Ascending aorta (tissue), 2 donors: ENCODE data around the gene ISLR. TPM values are rescaled to one million over a fixed set of nuclear protein-coding genes. Genes with fewer than 3 reads are reported as not detected.
"Not testable (repeated sequence)": the region's sequence is repeated elsewhere in the genome, so short reads cannot be mapped to it uniquely, and the experiment has no call there.

ENCODE experiments used
- DNase-seq, 2 donors: peaks; one replicate each; pipeline ENCODE4 v3.0.0-alpha.2; 2019; ENCODE audit warnings: low spot score in 2 of 2
- H3K27ac ChIP-seq, 2 donors: fragments of 200-600 bp; sonication (generic); one replicate each; pipeline ENCODE4 v1.5.1; 2016 to 2017; ENCODE audit warnings: mild to moderate bottlenecking in 1 of 2
- H3K27me3 ChIP-seq: fragments of 200-600 bp; sonication (generic); one replicate; pipeline ENCODE4 v1.5.1; 2017
- H3K36me3 ChIP-seq, 2 donors: fragments of 200-600 bp; sonication (generic); one replicate each; pipeline ENCODE4 v1.5.1; 2016
- H3K4me1 ChIP-seq, 2 donors: fragments of 200-600 bp; sonication (generic); one replicate each; pipeline ENCODE4 v1.5.1; 2016 to 2017; ENCODE audit warnings: mild to moderate bottlenecking in 1 of 2
- H3K4me3 ChIP-seq, 2 donors: fragments of 200-600 bp; sonication (generic); one replicate each; pipeline ENCODE4 v1.5.1; 2016 to 2017; ENCODE audit warnings: mild to moderate bottlenecking in 1 of 2
- H3K9me3 ChIP-seq, 2 donors: fragments of 200-600 bp; sonication (generic); one replicate each; pipeline ENCODE4 v1.5.1; 2016
- CTCF ChIP-seq, 3 experiments: fragments of 200-600 bp in 2 of 3; fragments of 450-650 bp in 1 of 3; sonication (generic) in 2 of 3; IDR thresholded peaks; one replicate each; pipeline ENCODE4 v1.5.1; 2016 to 2019; ENCODE audit warnings: antibody characterized with exemption in 3 of 3, mild to moderate bottlenecking in 1 of 3, moderate library complexity in 1 of 3
- intact Hi-C: fragments of 100-400 bp; cut with DNase I; formaldehyde crosslinking; loops from one replicate; pipeline ENCODE4 v1.15.1; 2023
- total RNA-seq: library from RNA; depleted of rRNA; stranded (reverse); fragments of >200 nt; gene quantifications from one replicate; pipeline ENCODE4 v1.1.0, GENCODE V29; 2016

Gene ISLR
- total RNA-seq, 1 donor from 2014 or later: 211 TPM

GRCh38 chr15:74159773-74160172 lies 13.7 kb upstream of the ISLR start:
- no peak overlapping the region for H3K27ac ChIP-seq
- no peak for TF ChIP-seq CTCF (IDR thresholded peaks at IDR 0.05)
- H3K27me3 ChIP-seq: no peaks in the 10 kb centered on the region
- H3K4me1 ChIP-seq: peaks cover 3 to 25% of the 10 kb centered on the region in 2 donors
- H3K9me3 ChIP-seq: no peaks in the 10 kb centered on the region
- no peak overlapping the region for H3K4me3 ChIP-seq
- no peaks in the 10 kb centered on the region for H3K36me3 ChIP-seq
- intact Hi-C loops: loop anchor here (5.0 kb wide), 1 partner anchor 43 kb away; the partner anchor contains the start of gene STRA6
- no peak for DNase-seq

GRCh38 chr15:74160390-74160789 lies 13.1 kb upstream of the ISLR start:
- H3K27me3 ChIP-seq, H3K36me3 ChIP-seq, H3K9me3 ChIP-seq, DNase-seq, H3K4me3 ChIP-seq, intact Hi-C loops, H3K27ac ChIP-seq: not testable (repeated sequence)
- H3K4me1 ChIP-seq: peaks cover 3 to 25% of the 10 kb centered on the region in 2 donors

GRCh38 chr15:74162195-74162536 lies 11.3 kb upstream of the ISLR start:
- H3K27me3 ChIP-seq, H3K9me3 ChIP-seq, intact Hi-C loops, DNase-seq, H3K4me3 ChIP-seq, H3K36me3 ChIP-seq, H3K27ac ChIP-seq: not testable (repeated sequence)
- H3K4me1 ChIP-seq: peaks cover 3 to 12% of the 10 kb centered on the region in 2 donors

GRCh38 chr15:74165461-74165860 lies 8.0 kb upstream of the ISLR start:
- H3K27ac ChIP-seq: no peak overlapping the region
- H3K36me3 ChIP-seq: no peaks in the 10 kb centered on the region
- H3K4me3 ChIP-seq: no peak overlapping the region
- no peaks in the 10 kb centered on the region for H3K27me3 ChIP-seq
- DNase-seq: no peak
- H3K9me3 ChIP-seq: no peaks in the 10 kb centered on the region
- intact Hi-C loops: no loop called here
- no peak for TF ChIP-seq CTCF (IDR thresholded peaks at IDR 0.05)
- peaks cover 0 to 4% of the 10 kb centered on the region in 2 donors for H3K4me1 ChIP-seq

- Histone ChIP-seq H3K27ac (no peak overlapping the region), H3K27me3 (no peaks in the 10 kb centered on the region), H3K4me3 (no peak overlapping the region), H3K36me3 (no peaks in the 10 kb centered on the region), H3K4me1 (peaks cover 3 to 10% of the 10 kb centered on the region in 2 donors), H3K9me3 (no peaks in the 10 kb centered on the region)
- no peak for DNase-seq
- intact Hi-C loops: no loop called here
- TF ChIP-seq CTCF (IDR thresholded peaks at IDR 0.05): no peak
These were observed 5.6 kb upstream of the ISLR start for GRCh38 chr15:74167891-74168331.

- DNase-seq: no peak
- no peak overlapping the region for H3K27ac ChIP-seq
- H3K27me3 ChIP-seq: no peaks in the 10 kb centered on the region
- intact Hi-C loops: no loop called here
- H3K36me3 ChIP-seq: no peaks in the 10 kb centered on the region
- H3K9me3 ChIP-seq: no peaks in the 10 kb centered on the region
- no peak overlapping the region for H3K4me3 ChIP-seq
- H3K4me1 ChIP-seq: peaks cover 6 to 18% of the 10 kb centered on the region in 2 donors
- no peak for TF ChIP-seq CTCF (IDR thresholded peaks at IDR 0.05)
These were observed 4.8 kb upstream of the ISLR start for GRCh38 chr15:74168711-74169126.
